Osteoblast (primary cell): ENCODE measurements around the gene SLC5A10. TPM values are rescaled to one million over a fixed set of nuclear protein-coding genes. Genes with fewer than 3 reads are reported as not detected.

Source experiments
- DNase-seq: peaks from one replicate; pipeline ENCODE4 v3.0.0; 2011; ENCODE audit warnings: low spot score, mixed read lengths; ENCODE audit not compliant: insufficient read length; ENCODE audit errors: missing footprints
- H2AFZ ChIP-seq: 2 replicates; pipeline ENCODE4 v1.6.0; 2011; ENCODE audit warnings: mild to moderate bottlenecking, low read length
- H3K27ac ChIP-seq: 2 replicates; pipeline ENCODE4 v1.5.1; 2011; ENCODE audit warnings: mild to moderate bottlenecking, low read depth, low read length, moderate library complexity
- H3K27me3 ChIP-seq: 2 replicates; pipeline ENCODE4 v1.6.0; 2012; ENCODE audit warnings: mild to moderate bottlenecking, control low read depth, inconsistent platforms, low read length, moderate library complexity; ENCODE audit not compliant: insufficient read depth
- H3K36me3 ChIP-seq: 2 replicates; pipeline ENCODE4 v1.5.1; 2011; ENCODE audit warnings: mild to moderate bottlenecking, low read length, control low read depth, moderate library complexity; ENCODE audit not compliant: insufficient read depth
- H3K4me1 ChIP-seq: 2 replicates; pipeline ENCODE4 v1.5.1; 2011; ENCODE audit warnings: mild to moderate bottlenecking, low read length, control low read depth, moderate library complexity; ENCODE audit not compliant: insufficient read depth
- H3K4me2 ChIP-seq: 2 replicates; pipeline ENCODE4 v1.6.0; 2011; ENCODE audit warnings: mild to moderate bottlenecking, low read length; ENCODE audit not compliant: insufficient read depth
- H3K4me3 ChIP-seq: fragments of 200-600 bp; sonication (generic); 3 replicates; pipeline ENCODE4 v1.5.1; 2012; ENCODE audit warnings: mild to moderate bottlenecking, low read length, inconsistent platforms; ENCODE audit not compliant: insufficient read depth
- H3K79me2 ChIP-seq: 2 replicates; pipeline ENCODE4 v1.6.0; 2012; ENCODE audit warnings: mild to moderate bottlenecking, low read length, control low read depth, inconsistent platforms; ENCODE audit not compliant: insufficient read depth
- H3K9me3 ChIP-seq: 2 replicates; pipeline ENCODE4 v1.5.1; 2011; ENCODE audit warnings: low read depth, low read length, control low read depth
- H4K20me1 ChIP-seq: 2 replicates; pipeline ENCODE4 v1.6.0; 2012; ENCODE audit warnings: mild to moderate bottlenecking, low read length, control low read depth; ENCODE audit not compliant: insufficient read depth
- CTCF ChIP-seq: IDR thresholded peaks from 2 replicates; pipeline ENCODE4 v1.5.1; 2011; ENCODE audit warnings: mild to moderate bottlenecking, low read depth, low read length, moderate library complexity; ENCODE audit errors: extremely low read depth
- total RNA-seq: library from RNA; depleted of rRNA; stranded (reverse); fragments of >200 nt; gene quantifications from 2 replicates; pipeline ENCODE4 v1.2.3, GENCODE V29; 2012

SLC5A10 gene
- total RNA-seq, 1 donor, result not detected

- H3K79me2 ChIP-seq, result no peaks in the 10 kb centered on the region
- H3K27me3 ChIP-seq, result no peaks in the 10 kb centered on the region
- H3K9me3 ChIP-seq, result no peaks in the 10 kb centered on the region
- peak; percentile 97 for DNase-seq
- no peak overlapping the region for H3K27ac ChIP-seq
- H3K36me3 ChIP-seq, result peaks cover 17% of the 10 kb centered on the region
- peaks cover 6% of the 10 kb centered on the region for H3K4me1 ChIP-seq
- no peak overlapping the region for H2AFZ ChIP-seq
- H3K4me2 ChIP-seq, result no peak overlapping the region
- TF ChIP-seq CTCF, result no peak
- no peak overlapping the region for H3K4me3 ChIP-seq
- H4K20me1 ChIP-seq, result peaks cover 3% of the 10 kb centered on the region
These were observed 17.3 kb downstream of the SLC5A10 start for GRCh38 chr17:18968945-18969887.

GRCh38 chr17:18970582-18971480 is 18.9 kb downstream of the SLC5A10 start:
- Histone ChIP-seq H3K36me3 (peaks cover 17% of the 10 kb centered on the region), H3K4me1 (peaks cover 10% of the 10 kb centered on the region), H3K9me3 (no peaks in the 10 kb centered on the region), H3K27me3 (no peaks in the 10 kb centered on the region), H3K79me2 (peaks cover 2% of the 10 kb centered on the region), H3K4me2 (no peak overlapping the region), H2AFZ (no peak overlapping the region), H4K20me1 (peaks cover 9% of the 10 kb centered on the region), H3K4me3 (no peak overlapping the region), H3K27ac (no peak overlapping the region)
- TF ChIP-seq CTCF, result peak; percentile 26
- peak; percentile 69 for DNase-seq

- no peaks in the 10 kb centered on the region for H3K27me3 ChIP-seq
- H3K4me3 ChIP-seq, result no peak overlapping the region
- no peak for TF ChIP-seq CTCF
- DNase-seq, result no peak
- H3K4me2 ChIP-seq, result no peak overlapping the region
- no peak overlapping the region for H2AFZ ChIP-seq
- H3K4me1 ChIP-seq, result peaks cover 10% of the 10 kb centered on the region
- H3K27ac ChIP-seq, result no peak overlapping the region
- H3K36me3 ChIP-seq, result peaks cover 22% of the 10 kb centered on the region
- H3K79me2 ChIP-seq, result peaks cover 2% of the 10 kb centered on the region
- peaks cover 9% of the 10 kb centered on the region for H4K20me1 ChIP-seq
- no peaks in the 10 kb centered on the region for H3K9me3 ChIP-seq
These were observed 19.8 kb downstream of the SLC5A10 start for GRCh38 chr17:18971801-18972200.
